CD4-positive, alpha-beta T cell treated with Interferon gamma for 1 hour (primary cell): ENCODE results near the gene CRX.
"Not testable (repeated sequence)": the region's sequence is repeated elsewhere in the genome, so short reads cannot be mapped to it uniquely, and the experiment has no call there.

Source experiments
- DNase-seq: peaks from one replicate; pipeline ENCODE4 v3.0.0-alpha.2; 2020

CRX gene

DNA sequence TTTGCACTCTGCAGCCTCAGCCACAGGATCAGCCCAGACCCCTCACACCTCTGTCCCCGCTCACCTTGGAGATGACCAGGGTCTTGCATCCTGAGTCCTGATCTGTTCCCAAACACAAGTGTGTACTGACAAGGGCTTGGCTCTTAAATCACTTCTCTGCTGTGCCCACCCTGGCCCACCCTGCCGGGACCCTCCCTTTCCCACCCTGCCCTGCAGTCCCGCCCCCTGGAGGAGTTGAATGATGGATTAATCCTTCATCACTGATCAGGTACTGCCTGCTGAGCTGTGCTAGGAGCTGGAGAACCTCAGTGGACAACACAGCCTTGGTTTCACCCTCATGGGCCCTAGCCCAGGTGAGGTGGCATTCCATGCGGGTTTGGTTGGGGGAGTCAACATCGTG, 17.3 kb upstream of the CRX start, which contains the start of gene TPRX1:
TSS of gene TPRX1 (minus strand) at position 101 of the 400 bp plus-strand sequence. CDS start at position 89, 12 bp downstream.
- not testable (repeated sequence) for DNase-seq

DNA sequence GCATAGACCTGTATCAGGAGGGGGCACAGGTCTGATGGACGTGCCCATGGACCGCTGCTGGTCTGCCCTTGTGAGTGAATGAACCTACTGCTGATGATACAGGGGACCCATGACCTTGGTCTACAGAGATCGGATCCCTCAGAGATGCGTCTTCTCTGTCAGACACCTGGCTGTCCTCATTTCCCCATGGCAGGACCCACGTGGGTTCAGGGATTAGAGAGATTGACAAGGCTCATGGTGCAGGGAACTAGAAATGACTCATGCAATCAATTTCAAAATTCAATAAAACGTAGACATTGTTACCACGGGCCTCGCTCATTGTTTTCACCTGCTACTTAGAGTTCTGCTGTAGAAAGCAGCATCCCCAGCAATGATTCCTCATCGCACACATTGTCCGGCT, 16.4 kb upstream of the CRX start:
- DNase-seq: no peak

DNA sequence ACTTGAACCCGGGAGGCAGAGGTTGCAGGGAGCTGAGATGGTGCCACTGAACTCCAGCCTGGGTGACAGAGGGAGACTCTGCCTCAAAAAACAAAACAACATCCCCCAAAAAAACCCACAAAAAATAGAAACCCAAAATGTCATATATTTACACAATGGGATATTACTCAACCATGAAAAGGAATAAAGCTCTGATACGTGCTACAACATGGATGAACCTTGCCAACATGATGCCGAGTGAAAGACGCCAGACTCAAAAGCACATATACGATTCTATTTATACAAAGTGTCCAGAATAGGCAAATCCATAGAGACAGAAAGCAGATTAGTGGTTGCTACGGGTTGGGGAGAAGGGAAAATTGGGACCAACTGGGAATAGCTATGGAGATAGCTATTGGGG, 15.3 kb upstream of the CRX start:
- DNase-seq: no peak

DNA sequence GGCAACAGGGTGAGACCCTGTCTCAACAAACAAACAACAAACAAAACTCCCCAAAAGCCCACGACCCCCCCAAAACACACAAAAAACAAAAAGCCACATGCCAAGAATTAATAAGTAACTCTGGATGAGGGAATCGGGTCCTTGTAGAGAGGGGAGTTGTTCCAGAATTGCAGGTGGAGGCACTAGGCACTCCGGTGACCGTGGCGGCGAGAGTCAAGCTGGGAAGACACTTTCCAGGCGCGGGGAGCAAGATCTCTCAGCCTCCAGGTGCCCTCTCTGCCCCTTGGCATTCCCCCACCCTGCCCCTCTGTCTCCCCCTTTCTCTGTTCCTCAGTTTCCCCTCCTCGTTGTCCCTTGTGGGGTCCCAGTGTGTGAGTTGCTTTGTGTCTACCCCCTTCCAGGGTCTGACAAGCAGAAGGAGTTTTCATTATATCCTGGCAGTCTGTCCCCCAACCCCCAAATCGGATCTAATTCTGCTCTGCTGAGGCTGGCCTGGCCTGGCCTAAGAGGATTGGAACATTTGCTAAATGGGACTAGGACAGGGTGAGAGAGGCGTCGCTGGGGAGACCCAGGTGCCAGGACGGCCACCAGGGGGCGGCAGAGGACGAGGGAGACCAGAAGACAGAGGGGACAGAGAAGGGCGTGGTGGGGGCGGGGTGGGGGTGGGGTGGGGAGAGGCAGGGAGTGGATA, 8.3 kb upstream of the CRX start:
- DNase-seq: peak; percentile 52

DNA sequence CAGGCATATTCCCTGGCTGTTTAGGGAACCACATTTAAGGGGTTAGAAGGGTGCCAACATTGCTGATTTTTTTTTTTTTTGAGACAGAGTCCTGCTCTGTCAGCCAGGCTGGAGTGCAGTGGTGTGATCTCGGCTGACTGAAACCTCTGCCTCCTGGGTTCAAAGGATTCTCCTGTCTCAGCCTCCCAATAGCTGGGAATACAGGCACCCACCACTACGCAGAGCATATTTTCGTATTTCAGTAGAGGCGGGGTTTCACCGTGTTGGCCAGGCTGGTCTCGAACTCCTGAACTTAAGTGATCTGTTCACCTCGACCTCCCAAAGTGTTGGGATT, 7.8 kb upstream of the CRX start:
- DNase-seq: no peak

DNA sequence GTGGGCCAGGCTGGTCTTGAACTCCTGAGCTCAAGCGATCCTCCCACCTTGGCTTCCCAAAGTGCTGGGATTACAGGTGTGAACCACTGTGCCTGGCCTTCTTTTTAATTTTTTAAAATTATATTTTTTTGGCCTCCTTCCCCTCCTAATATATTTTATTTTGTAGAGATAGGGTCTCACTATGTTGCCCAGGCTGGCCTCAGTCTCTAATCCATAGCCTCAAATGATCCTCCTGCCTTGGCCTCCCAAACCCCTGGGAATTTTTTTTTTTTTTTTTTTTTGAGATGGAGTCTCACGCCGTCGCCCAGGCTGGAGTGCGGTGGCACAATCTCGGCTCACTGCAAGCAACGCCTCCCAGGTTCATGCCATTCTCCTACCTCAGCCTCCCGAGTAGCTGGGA, 5.5 kb upstream of the CRX start:
- DNase-seq: not testable (repeated sequence)

DNA sequence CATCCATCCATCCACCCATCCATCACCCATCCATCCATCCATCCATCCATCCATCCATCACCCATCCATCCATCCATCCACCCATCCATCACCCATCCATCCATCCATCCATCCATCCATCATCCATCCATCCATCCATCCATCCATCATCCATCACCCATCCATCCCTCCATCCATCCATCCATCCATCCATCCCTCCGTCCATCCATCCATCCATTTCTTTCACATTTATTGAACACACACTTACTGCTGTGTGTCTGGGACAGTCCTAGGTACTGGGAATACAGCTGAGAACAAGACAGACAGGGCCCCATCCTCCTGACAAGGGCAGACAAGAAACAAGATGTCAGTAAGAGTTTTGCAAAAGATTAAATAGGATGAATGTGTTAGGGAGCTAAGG, 3.5 kb upstream of the CRX start:
- not testable (repeated sequence) for DNase-seq

DNA sequence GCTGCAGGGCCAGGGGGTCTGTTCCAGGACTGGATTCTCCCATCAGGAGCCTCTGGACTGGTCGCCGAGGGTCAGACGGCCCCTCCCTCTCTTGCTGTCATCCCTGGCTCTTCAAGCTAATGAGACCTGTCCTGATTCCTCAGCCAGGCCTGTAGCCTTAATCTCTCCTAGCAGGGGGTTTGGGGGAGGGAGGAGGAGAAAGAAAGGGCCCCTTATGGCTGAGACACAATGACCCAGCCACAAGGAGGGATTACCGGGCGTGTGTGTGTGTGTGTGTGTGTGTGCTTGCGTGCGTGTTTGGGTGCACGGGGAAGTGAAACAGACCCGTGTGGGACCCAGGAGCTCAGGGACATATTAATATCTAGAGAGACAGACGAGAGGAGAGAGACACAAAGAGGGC, 1.9 kb upstream of the CRX start:
- no peak for DNase-seq

DNA sequence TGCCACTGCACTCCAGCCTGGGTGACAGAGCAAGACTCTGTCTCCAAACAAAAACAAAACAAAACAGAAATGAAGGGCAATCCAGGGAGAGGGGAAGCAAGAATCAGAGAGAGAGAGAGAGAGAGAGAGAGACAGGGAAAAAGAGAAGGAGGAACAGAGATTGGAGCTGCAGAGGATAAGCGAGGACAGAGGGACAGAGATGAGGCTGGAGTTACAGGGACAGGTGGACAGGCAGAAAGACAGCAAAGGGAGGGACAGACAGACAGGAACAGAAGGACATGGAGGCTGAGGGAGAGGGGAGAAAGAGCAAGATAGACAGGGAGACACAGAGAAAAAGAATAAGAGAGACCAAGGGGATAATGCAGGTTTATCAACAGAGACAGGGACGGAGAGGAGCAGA, 1.3 kb upstream of the CRX start:
- DNase-seq: no peak

DNA sequence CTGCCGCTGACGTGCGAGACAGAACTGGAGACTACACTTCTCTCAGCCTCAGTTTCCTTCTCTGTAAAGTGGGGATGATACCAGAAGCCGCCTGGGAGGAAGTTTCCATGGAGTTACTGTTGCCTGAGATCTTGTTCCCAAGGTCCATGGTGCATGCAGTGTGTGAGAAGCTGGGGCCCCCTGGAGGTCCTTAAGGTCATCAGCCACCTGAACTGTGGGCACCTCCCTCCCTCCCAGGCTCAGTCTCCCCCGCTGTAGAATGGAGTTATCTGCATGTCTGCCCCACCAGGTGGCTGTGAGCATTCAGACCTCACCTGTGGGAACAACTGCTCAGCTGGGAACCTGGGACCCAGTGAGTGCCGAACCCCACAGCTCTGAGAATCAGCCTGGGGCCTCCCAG, 2.7 kb downstream of the CRX start:
- no peak for DNase-seq

DNA sequence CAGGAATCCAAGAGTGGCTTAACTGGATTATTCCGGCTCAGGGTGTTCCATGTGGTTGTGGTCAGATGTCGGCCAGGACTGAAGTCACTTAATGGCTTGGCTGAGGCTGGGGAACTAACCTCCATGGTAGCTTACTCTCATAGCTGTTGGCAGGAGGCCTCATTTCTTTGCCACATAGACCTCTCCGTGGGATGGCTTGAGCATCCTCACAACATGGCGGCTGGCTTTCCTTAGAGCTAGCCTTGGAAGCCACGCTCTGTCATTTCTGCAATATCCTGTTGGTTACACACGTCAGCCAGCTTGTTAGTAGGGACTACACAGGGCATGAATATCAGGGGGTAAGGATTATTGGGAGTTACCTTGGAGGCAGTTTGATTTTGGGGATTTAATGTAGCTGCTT, 5.1 kb downstream of the CRX start:
- DNase-seq: no peak

DNA sequence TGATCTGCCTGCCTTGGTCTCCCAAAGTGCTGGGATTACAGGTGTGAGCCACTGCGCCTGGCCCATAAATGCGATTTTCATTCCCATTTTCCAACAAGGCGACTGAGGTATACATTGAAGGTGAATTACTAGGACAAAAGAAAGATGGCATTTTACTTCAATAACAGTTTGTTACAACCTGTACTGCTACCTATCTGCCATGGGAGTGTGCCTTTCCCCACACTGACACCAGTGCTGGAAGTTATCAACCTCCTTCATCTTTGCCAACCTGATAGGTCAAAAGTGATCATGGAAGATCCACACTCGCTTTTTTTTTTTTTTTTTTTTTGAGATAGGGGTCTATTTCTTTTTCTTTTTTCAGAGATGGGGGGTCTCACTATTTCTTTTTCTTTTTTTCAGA, 11.0 kb downstream of the CRX start:
- DNase-seq: no peak

DNA sequence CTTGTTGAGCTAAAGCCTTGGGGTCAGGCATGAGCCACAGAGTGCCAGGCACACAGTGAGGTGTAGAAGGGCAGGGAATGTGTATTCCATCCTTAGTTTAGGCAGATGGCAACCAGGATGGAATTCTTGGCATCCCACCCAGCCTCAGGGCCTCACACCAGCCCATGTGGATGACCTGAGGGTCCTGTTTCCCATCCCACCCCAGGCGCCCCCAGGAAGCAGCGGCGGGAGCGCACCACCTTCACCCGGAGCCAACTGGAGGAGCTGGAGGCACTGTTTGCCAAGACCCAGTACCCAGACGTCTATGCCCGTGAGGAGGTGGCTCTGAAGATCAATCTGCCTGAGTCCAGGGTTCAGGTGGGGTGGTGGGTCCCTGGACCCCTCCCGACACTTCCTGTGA, 14.3 kb downstream of the CRX start:
- no peak for DNase-seq

DNA sequence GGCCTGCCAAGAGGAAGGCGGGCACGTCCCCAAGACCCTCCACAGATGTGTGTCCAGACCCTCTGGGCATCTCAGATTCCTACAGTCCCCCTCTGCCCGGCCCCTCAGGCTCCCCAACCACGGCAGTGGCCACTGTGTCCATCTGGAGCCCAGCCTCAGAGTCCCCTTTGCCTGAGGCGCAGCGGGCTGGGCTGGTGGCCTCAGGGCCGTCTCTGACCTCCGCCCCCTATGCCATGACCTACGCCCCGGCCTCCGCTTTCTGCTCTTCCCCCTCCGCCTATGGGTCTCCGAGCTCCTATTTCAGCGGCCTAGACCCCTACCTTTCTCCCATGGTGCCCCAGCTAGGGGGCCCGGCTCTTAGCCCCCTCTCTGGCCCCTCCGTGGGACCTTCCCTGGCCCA, 17.7 kb downstream of the CRX start:
- no peak for DNase-seq

DNA sequence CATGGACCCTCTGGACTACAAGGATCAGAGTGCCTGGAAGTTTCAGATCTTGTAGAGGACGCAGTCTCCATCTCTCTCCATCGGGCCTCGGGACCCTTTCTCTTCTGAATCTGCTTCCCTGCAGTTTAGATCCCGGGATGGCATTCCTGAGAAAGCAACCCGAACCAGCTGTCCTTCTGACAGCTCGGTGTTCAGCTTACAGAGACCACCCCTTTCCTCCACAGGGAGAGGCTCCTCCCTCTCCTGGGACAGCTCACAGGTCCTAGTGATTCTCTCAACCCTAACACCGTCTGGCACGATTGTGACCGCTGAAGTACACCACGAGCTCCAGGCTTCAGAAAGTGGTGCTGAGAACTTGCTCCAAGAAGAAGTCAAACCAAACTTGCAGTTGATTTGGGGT, 18.2 kb downstream of the CRX start:
- no peak for DNase-seq

DNA sequence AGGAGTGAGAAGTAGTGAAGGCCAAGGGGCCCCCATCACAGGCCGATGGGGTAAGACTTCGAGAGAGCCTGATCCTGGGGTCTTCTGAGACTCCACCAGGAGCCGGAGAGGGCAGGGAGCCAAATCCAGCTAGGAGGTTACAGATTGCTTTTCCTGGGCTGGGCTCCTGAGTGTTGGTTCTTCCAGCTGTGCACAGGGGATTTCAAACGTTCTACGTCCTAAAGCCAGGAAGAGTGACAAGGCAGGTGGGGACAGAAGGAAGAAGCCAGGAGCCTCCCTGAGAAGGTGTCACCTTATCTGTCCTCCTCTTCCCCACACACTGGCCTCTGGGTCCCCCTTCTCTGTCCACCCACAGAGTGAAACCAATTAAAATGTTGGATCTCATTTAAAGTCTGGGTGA, 21.2 kb downstream of the CRX start:
- no peak for DNase-seq

DNA sequence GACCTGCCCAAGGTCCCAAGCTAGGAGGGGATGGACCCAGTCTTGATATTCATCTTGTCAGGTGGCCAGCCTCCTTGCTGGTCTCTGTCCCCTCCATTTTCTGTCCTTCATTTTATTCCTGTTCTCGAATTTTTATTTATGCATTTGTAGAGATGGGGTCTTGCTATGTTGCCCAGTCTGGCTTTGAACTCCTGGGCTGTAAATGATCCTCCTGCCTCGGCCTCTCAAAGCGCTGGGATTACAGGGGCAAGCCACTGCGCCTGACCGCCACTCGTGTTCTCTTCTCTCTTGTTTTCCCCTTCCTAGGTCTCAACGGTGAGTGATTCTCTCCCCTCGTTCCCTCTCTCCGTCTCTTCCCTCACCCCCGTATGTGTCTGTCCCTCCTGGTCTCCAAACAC, 26.7 kb downstream of the CRX start:
- DNase-seq: no peak

DNA sequence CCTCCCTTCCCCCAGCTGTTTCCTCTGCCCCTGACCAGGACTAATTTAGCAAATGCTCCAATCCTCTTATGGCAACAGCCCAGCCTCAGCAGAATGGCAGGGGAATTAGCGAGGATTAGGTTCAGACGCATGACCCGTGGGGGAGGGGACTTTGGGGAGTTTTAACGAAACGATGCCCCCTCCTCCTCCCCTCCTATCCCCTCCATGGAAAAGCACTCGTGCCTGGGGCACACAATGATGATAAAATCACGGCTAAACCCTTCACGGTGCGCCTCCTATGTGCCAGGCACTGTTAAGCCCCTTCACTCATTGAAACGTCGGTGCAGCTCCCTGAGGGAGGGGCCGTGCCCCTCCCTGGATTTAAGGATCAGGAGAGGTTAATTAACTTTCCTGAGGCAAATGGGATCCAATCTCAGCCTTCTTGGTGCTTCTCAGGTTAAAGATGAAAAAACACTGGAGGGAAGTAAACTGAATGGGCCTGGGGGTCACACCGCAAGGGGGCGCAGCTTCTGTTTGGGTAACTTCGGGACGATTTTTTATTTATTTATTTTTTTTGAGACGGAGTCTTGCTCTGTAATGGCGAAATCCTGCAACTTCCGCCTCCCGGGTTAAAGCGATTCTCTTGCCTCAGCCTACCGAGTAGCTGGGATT, 27.2 kb downstream of the CRX start:
- no peak for DNase-seq

DNA sequence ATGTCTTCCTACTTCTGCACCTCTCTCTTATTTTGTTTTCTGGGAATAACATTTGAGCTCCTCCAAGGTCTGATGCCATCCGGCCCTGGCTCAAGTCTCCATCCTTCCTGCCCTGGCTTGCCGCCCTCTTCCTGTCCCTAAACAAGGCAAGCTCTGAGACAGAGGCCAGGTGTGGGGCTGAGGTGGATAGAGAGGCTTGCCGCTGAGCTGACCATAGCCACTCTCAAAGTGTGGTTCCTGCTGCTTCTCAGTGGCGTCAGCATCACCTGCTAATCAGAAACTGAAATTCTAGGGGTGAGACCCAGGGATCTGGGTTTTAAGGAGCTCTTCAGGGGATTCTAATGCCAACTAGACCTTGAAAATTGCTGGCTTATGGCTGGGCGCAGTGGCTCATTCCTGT, 31.3 kb downstream of the CRX start:
- DNase-seq: no peak

DNA sequence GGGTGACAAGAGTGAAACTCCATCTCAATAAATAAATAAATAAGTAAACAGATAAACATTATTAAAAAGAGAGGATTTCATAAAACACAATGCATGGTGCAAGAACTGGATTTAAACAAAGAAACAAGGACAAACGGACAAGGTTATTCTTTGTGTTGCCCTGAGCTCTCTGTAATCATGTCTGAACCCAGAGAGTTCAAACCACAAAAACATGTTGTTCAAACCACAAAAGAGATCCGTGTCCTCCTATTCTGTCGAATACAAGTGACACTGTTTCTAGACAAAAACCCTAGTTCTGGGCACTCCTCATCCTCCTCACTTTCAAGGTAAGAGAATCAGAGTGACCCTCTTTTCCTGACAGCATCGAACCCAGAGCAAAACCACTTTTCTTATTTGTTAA, 32.7 kb downstream of the CRX start:
- DNase-seq: no peak

DNA sequence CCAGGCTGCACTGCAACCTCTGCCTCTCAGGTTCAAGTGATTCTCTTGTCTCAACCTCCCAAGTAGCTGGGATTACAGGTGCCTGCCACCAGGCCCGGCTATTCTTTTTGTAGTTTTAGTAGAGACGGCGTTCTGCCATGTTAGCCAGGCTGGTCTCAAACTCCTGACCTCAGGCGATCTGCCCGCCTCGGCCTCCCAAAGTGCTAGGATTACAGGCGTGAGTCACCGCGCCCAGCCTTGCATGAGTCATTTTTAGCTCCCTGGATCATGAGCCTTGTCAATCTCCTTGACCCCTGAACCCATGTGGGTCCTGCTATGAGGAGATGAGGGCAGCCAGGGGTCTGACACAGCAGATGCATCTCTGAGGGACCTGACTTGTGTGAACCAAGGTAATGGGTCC, 36.5 kb downstream of the CRX start:
- not testable (repeated sequence) for DNase-seq

DNA sequence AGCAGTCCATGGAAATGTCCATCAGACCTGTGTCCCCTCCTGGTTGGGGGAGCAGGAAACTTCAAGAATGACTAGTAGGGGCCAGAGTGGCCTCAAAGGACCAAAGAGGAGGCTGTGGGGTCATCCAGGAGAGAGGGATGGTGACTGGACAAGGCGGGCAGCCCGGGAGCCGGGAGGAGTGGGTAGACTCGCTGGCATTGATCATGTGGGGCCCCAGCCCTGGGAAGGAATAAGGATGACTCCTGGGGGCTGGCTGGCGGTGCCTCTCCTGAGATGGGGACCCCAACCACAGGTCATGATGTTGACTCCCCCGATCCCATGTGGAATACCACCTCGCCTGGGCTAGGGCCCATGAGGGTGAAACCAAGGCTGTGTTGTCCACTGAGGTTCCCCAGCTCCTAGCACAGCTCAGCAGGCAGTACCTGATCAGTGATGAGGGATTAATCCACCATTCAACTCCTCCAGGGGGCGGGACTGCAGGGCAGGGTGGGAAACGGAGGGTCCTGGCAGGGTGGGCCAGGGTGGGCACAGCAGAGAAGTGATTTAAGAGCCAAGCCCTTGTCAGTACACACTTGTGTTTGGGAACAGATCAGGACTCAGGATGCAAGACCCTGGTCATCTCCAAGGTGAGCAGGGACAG, 37.0 kb downstream of the CRX start, which contains the start of gene TPRX2:
TSS of gene TPRX2 (plus strand) at position 590 of the 640 bp plus-strand sequence. CDS start at position 602, 12 bp downstream.
- DNase-seq: not testable (repeated sequence)

DNA sequence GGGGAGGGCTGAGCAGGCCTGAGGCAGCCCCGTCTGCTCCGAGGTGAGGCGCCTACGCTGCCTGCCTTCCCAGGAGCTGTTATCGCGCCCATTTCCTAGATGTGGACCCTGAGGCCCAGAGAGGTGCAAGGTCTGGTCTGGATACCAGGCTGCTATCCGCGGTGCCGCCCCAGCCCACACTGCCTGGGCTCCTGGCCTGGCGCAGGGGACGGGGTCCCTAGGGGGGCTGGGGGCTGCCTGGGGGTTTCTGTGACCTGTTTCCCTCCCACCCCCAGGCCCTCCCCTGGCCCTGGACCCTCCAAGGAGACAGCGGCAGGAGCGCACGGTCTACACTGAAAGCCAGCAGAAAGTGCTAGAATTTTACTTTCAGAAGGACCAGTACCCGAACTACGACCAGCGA, 38.1 kb downstream of the CRX start:
- DNase-seq: not testable (repeated sequence)

DNA sequence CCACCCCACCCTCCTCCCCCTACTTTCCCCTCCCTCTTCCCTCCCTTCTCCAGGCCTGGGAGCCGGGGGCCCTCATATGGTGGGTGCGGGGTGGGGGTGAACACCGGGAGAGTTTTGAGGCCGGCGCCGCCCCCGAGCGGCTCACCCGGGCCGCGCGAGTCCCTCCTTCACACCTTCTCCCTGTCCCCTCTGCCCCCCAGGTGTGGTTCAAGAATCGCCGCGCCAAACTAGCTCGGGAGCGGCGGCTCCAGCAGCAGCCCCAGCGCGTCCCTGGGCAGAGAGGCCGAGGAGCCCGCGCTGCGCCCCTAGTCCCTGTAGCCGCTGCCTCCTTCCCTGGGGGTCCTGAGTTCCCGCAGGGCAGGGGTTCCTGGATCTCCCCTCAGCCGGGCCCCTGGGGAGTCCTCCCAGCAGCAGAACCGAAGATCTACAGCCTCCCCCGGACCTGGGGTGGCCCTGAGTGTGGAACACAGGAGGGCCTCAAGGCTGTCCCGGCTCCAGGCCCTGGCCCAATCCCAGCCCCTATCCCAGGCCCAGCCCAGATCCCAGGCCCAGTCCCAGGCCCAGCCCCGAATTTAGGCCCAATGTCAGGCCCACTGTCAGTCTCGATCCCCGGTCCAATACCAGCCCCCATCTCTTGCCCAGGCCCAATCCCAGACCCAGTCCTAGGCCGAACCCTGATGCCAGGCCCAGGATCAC, 39.0 kb downstream of the CRX start:
- DNase-seq: no peak
